ENCODE measurements around the gene CH25H.
"Not testable (repeated sequence)": the region's sequence is repeated elsewhere in the genome, so short reads cannot be mapped to it uniquely, and the experiment has no call there.

Gene CH25H

GRCh38 chr10:89201345-89202032 is 5.6 kb downstream of the CH25H start:
- no peak for DNase-seq (ENCODE audit: low read depth)
- TF ChIP-seq MAX (IDR thresholded peaks at IDR 0.05; ENCODE audit: low read depth, low read length), result no peak
- TF ChIP-seq POLR2A (IDR thresholded peaks at IDR 0.05; ENCODE audit: extremely low read depth, insufficient read length), result no peak
- TF ChIP-seq, protein P1, sequence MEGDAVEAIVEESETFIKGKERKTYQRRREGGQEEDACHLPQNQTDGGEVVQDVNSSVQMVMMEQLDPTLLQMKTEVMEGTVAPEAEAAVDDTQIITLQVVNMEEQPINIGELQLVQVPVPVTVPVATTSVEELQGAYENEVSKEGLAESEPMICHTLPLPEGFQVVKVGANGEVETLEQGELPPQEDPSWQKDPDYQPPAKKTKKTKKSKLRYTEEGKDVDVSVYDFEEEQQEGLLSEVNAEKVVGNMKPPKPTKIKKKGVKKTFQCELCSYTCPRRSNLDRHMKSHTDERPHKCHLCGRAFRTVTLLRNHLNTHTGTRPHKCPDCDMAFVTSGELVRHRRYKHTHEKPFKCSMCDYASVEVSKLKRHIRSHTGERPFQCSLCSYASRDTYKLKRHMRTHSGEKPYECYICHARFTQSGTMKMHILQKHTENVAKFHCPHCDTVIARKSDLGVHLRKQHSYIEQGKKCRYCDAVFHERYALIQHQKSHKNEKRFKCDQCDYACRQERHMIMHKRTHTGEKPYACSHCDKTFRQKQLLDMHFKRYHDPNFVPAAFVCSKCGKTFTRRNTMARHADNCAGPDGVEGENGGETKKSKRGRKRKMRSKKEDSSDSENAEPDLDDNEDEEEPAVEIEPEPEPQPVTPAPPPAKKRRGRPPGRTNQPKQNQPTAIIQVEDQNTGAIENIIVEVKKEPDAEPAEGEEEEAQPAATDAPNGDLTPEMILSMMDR (IDR thresholded peaks at IDR 0.05; ENCODE audit: low read depth, low read length), result no peak
- TF ChIP-seq MYC (IDR thresholded peaks at IDR 0.05; ENCODE audit: low read depth, low read length), result no peak
- no peak overlapping the region for H3K4me3 ChIP-seq (ENCODE audit: low read depth, low read length)

DNA sequence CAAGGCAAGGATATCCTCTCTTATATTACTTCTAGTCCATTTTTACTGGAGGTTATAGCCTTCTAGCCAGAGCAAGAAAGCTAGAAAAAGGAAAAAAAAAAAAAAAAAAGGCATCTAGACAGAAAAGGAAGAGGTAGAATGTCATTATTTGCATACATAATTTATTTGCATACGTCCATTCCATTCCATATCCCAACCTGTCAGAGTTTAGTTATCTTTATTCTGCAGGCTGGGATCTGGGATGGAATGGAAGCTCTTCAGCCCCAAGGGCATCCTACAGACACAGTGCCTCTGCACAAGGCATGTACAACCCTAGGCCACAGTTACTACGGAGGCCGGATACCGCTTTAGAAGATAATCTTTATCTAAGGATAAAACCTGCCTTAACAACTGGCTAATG is 9.6 kb downstream of the CH25H start:
- H3K4me3 ChIP-seq (ENCODE audit: low read depth, low read length), result no peak overlapping the region
- no peak for DNase-seq (ENCODE audit: low read depth)
- no peak for TF ChIP-seq MAX (IDR thresholded peaks at IDR 0.05; ENCODE audit: low read depth, low read length)
- TF ChIP-seq, protein P1 (IDR thresholded peaks at IDR 0.05; ENCODE audit: low read depth, low read length), result no peak
- TF ChIP-seq MYC (IDR thresholded peaks at IDR 0.05; ENCODE audit: low read depth, low read length), result no peak
- no peak for TF ChIP-seq POLR2A (IDR thresholded peaks at IDR 0.05; ENCODE audit: extremely low read depth, insufficient read length)

DNA sequence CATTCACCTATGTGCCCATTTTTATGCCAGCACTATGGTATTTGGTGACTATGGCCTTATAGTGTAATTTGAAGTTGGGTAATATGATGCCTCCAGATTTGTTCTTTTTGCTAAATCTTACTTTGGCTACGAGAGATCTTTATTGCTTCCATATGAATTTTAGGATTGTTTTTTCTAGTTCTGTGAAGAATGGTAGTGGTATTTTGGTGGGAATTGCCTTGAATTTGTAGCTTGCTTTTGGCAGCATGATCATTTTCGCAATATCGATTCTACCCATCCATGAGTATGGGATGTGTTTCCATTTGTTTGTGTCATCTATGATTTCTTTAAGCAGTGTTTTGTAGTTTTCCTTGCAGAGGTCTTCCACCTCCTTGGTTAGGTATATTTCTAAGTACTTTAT is 15.8 kb downstream of the CH25H start:
- H3K4me3 ChIP-seq (ENCODE audit: low read depth, low read length); DNase-seq (ENCODE audit: low read depth): not testable (repeated sequence)

DNA sequence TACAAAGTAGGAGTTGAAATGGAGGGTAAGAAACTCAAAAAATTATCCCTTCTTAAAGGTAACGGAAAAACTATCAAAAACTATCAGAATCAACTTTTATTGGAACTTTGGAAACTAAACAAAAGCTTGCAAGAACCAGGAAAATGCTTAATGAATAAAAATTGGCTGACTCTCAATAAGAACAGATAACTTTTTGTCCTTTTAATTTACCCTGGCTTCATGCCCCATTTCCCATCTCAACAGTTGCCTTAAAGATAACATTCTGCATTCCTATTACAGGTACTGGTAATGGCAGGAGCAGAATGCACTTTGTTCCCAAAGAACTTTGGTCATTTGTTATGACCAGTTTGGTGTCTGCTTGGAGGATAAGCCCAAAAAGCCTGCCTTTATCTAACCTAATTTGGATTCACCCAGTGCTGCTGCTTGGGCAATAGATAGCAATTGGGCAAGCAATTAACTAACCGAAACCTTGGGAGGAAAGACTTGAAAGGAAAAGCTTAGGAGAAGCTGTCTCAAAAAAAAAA is 17.8 kb downstream of the CH25H start:
- no peak overlapping the region for H3K4me3 ChIP-seq (ENCODE audit: low read depth, low read length)
- TF ChIP-seq POLR2A (IDR thresholded peaks at IDR 0.05; ENCODE audit: extremely low read depth, insufficient read length) (no peak), MYC (IDR thresholded peaks at IDR 0.05; ENCODE audit: low read depth, low read length) (no peak), MAX (IDR thresholded peaks at IDR 0.05; ENCODE audit: low read depth, low read length) (no peak)
- TF ChIP-seq, protein P1 (IDR thresholded peaks at IDR 0.05; ENCODE audit: low read depth, low read length), result no peak
- no peak for DNase-seq (ENCODE audit: low read depth)

DNA sequence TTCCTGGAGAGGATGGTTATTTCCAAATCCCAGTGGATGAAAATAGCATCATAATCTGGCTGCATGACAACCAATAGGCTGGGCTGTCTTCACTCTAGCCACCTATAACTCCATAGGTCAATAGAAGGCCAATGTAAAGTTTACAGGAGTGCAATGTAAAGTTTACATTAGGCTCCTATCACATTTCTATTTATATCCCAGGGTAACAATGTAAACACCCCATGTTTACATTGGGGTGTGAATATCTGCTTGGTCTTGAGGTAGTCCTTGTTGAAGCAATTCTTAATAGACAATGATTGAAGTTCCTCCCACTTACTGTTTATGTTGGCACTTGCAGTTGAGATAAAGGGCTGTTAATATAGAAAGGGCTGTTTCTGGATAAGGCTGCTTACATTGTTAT is 21.5 kb downstream of the CH25H start:
- H3K4me3 ChIP-seq (ENCODE audit: low read depth, low read length), result no peak overlapping the region
- no peak for DNase-seq (ENCODE audit: low read depth)
- TF ChIP-seq MAX (IDR thresholded peaks at IDR 0.05; ENCODE audit: low read depth, low read length), result no peak
- TF ChIP-seq MYC (IDR thresholded peaks at IDR 0.05; ENCODE audit: low read depth, low read length), result no peak
- TF ChIP-seq, protein P1 (IDR thresholded peaks at IDR 0.05; ENCODE audit: low read depth, low read length), result no peak
- no peak for TF ChIP-seq POLR2A (IDR thresholded peaks at IDR 0.05; ENCODE audit: extremely low read depth, insufficient read length)

DNA sequence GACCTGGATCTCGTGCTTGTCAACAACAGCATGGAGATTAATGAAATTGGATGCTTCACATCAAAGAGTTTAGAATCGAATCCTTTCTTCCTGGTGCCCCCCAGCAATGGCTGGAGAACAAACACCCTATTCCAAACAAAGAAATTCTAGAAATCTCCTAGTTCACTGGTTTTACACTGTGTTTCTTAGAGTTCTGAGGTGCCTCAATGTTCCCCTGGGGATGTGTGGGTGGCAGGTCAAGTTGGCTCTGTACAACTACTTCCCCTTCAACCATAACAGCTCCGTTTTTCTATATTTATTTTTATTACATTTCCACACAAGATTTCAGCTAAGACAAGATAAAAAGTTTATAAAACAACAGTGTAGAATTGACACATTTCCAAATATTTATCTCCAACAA is 22.5 kb downstream of the CH25H start:
- no peak overlapping the region for H3K4me3 ChIP-seq (ENCODE audit: low read depth, low read length)
- no peak for DNase-seq (ENCODE audit: low read depth)
- no peak for TF ChIP-seq POLR2A (IDR thresholded peaks at IDR 0.05; ENCODE audit: extremely low read depth, insufficient read length)
- TF ChIP-seq, protein P1 (IDR thresholded peaks at IDR 0.05; ENCODE audit: low read depth, low read length), result no peak
- TF ChIP-seq MYC (IDR thresholded peaks at IDR 0.05; ENCODE audit: low read depth, low read length), result no peak
